NCI-H446 (cell line): ENCODE results near the gene ATP1A3.

ENCODE experiments used
- DNase-seq, 2 experiments: peaks; one replicate each; lab custom pipeline; 2025; lab: John Stamatoyannopoulos, UW

The ATP1A3 gene

DNA sequence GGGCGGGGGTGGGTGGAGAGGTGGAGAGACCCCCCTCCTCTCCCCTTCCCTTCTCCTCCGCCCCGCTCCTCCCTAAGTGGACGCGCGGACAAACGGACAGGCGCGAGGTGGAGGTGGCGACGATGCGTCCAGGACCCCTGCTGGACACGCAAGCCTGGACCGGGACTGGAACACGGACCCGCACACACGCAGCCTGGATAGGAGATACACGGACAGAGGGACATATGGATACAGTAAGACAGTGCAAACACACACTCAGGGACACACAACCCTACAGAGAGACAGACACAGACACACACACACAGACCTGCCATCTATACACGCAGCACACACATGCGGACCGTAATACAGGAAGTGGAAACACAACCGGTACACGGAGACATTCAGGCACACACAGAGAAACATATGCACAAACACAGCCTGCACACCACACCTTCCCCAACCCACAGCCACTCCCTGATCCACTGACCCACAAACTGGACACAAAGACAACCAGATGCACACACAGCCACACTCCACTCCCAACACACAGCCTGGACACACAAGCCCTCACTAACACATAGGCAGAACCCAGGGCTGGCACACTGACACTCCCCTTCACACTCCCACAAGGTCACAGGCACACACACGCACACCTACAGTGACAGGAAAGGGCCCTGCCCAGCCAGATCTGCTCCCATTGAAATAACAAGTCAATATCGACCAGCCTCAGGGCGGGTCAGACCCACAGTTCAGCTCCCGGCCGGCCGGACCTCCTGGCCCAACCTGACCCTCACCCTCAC lies 65.1 kb downstream of the ATP1A3 start:
- no peak for DNase-seq

DNA sequence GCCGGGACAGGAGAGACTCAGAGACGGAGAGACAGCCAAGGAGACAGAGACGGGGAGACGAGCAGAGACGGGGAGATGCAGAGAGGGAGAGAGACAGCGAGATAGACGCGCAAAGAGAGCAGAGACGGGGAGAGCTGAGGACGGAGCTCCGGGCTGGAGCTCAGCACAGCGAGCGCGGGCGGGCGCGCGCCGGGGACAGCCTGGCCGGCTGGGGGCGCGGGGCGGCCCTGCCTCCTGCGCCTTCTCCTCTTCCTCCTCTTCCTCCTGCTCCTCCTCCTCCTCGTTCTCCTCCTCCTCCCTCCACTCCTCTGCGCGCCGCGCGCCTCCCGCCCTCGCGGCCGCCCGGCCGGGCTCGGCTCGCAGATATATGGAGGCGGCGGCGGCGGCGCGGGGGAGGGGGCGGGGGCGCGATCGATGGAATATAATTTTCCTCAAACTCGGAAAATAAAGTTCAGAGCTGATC lies 65.8 kb downstream of the ATP1A3 start, which contains the start of gene ERFL:
TSS of gene ERFL (minus strand) at position 229 of the 463 bp plus-strand sequence. CDS start 15,530 bp downstream, outside the sequence.
- no peak for DNase-seq

DNA sequence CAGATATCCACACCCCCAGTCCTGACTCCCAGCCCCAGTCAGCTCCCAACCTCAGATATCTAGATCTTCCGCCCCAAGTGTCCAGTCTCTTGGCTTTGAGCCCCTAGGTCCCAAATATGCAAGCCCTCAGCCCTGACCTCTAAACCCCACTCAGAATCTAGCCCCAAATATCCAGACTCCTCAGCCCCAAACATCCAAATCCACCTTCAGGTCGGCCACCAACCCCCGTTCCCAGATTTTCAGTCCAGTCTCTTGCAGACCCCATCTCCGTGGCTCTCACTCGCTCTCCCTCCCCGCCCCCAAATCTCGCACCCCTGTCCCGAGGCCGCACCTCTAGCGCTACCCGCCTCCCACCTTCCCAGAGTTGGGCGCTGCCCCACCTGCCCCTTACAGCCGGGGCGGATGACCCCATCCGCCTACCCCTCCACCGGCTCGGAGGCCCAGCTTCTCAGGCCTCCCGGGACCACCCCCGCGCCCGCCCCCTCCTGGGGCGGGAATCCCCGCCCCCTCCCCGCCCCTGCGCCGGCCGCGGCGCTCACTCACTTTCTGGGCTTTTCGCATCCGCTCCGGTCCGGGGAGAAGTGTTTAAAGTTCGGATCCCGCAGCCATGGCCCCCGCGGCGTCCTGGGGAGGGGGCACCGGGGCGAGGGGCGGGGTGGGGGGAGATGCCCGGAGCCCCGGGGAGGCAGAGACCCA lies 66.4 kb downstream of the ATP1A3 start:
- no peak for DNase-seq

DNA sequence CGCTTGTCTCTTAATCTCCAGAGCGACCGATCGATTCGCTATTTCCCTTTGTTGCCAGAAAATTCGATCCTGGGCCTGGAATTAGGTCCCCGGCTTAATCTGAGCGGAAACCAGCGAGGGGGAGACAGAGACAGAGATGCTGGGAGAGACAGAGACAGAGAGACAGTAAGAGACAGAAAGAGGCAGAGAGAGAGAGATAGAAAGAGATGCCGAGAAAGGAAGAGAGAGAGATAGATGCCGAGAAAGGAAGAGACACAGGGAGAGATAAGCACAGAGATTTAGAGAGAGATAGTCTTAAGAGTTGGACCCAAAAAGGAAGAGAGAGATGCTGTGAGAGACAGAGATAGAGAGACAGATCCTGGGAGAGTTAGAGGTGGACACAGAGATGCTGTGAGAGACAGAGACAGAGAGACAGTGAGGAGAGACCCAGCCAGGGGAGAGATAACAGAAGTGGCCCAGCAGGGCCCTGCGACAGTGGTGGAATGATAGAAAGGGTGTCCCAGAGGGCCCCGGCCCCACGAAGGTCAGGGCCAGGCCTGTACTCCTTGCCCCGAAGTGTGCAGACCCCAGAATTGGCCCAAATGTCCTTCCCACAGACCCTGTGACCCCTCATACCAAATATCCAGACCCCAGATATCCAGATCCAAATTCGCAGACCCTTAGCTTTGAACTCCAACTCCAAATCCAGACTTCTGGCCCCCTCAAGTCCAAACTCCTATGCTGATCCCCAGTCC lies 67.1 kb downstream of the ATP1A3 start:
- DNase-seq = no peak

DNA sequence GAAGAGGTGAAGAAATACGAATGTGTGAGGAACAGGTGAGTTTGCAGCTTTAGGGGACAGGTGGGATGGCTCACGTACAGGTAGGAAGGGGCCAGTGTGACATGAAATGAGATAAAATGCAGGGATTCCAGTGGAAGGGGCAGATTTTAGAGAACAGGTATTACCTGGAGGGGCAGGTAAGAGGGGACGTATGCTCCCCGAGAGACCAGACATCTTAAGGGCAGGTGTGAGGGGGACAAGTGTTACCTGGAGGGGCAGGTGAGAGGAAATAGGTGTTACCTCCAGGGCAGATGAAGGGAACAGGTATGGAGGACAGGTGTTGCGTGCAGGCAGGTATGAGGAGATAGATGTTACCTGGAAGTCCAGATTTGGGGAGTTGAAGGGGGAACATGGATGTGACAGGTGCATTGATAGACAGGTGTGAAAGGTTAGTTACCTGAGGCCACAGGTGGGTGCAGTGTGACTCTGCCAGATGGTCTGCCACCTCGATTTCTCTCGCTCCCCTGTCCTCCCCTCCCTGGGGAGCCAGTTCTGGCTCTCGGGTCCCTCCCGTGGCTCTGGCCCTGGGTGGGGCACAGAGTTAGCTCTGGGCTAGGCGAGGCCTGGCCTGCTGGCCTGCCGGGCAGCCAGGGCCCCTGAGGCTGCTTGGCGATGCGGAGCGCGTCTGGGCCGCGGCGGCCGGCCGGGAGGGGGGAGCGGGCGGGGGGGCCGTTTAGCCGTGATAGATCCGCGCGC lies 67.8 kb downstream of the ATP1A3 start:
- no peak for DNase-seq

DNA sequence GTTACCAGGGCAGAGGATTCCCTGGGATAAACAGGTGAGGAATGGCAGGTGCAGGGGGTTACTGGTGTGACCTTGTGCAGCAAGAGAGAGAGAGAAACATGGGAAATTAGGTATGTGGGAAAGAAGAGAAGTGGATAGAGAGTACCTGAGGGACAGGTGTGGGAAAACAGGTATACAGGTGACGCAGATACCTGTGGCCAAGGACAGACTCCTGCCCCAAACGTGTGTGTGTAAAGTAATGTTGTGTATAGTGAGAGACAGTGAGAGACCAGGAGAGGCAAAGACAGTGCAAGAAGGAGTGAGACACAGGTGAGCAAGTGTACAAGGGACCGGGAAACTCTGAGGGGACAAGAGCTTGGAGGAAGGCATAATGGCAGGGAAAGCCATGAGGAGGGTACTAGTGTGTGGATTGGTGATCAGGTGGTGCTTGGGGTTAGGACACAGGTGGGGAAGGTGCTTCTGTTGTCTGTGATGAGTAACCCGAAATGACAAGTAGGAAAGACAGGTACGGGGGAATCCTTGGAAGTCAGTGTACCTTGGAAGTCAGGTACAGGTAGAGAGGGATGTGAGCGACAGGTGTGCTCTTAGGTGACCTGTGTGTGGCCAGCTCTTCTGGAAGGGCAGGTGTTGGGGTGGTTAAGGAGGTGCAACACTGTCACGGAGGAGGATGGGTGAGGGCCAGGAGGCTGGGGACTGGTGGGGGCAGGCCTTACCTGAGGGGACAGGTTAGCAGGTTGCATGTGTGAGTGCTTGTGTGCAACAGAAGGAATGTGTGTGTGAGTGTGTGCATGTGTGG lies 68.6 kb downstream of the ATP1A3 start:
- DNase-seq = no peak

DNA sequence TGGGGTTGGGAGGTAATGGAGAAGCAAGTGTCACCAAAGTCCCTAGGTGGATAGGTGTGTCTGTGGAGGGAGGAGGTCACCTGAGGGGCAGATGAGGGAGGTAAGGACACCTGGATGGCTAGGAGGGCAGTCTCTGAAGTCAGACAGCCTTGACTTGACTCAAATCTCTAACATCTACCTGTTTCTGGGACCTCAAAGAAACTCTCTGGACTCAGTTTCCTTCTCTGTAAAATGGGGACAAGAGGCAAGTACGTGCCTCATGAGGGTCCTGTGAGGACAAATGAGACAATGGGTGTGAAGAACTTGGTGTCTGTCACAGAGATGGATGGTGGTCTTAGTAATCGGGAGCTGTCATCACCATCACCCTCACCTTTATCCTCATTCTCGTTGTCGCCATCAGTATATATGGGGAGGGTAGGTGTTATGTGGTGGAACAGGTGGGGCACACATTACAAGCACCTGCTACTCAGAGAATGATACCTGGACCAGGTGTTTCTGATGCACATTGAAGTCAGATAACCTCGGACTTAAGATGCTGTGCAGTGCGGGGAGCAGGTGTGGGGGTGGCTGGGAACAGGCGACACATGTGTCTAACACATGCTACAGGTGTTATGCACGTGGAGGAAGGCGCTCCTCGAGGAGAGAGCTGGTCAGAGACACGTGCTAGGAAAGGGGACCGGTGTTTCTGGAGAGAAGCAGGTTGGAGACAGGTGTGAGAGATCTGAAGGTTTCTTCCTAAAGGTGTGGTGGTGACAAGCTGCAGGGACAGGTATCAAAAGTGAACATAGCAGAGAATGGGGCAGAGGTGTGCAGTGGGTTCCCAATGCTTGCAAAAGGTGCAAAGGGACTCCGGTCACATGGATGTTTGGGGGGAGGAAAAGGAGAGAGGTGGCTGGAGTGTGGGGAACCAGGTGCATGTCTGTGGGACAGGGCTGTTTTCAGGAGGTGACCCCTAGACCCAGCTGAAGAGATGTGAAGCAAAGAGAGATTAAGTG lies 69.6 kb downstream of the ATP1A3 start:
- DNase-seq = no peak

DNA sequence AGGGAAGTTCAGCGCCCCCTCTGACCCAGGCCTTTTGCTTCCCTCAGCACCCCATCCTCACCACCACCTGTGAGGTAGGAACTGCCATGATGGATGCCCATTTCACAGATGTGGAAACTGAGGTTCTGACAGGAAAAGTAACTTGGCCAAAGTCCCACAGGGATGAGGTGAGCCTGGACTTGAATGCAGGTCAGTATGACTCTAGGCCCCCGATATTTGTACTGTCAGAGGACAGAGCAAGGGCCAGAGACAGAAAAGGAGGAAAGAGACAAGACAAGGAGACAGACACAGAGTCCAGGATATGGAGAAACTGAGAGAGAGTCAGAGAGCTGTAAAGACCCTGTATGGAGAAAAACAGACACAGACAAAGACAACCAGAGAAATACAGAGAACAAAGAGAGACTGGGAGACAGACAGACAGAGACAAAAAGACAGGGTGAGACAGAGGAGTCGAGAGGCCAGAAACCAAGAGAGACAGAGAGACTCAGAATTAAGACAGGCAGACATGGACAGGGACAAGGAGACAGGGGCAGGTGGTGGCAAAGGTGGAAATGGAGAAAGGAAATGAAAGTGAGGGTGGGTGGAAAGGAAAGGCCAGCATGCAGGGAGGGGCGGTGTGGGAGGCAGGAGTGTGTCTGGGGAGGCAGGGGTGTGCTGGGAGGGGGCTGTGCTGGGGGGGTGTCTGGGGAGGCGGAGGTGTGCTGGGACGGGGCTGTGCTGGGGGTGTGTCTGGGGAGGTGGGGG lies 70.8 kb downstream of the ATP1A3 start:
- DNase-seq = no peak

DNA sequence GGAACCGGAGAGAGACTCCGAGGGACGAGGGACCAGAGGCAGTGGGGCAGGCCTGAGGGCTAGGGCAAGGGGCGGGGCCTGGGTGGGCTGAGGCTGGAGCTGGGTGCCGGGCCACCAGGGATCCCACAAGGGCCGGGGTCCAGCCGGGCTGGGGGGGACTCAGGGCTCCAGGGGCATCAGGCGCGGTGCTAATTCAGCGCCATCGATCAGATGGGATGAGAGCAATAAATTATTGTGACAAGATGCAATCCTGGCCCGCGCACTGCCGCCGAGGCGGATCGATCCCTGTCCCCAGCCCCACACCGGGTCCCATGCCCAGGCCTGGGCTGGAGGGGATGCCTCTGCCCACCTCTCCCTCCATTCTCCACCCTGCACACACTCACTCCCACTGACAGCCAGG lies 71.4 kb downstream of the ATP1A3 start:
- no peak for DNase-seq

DNA sequence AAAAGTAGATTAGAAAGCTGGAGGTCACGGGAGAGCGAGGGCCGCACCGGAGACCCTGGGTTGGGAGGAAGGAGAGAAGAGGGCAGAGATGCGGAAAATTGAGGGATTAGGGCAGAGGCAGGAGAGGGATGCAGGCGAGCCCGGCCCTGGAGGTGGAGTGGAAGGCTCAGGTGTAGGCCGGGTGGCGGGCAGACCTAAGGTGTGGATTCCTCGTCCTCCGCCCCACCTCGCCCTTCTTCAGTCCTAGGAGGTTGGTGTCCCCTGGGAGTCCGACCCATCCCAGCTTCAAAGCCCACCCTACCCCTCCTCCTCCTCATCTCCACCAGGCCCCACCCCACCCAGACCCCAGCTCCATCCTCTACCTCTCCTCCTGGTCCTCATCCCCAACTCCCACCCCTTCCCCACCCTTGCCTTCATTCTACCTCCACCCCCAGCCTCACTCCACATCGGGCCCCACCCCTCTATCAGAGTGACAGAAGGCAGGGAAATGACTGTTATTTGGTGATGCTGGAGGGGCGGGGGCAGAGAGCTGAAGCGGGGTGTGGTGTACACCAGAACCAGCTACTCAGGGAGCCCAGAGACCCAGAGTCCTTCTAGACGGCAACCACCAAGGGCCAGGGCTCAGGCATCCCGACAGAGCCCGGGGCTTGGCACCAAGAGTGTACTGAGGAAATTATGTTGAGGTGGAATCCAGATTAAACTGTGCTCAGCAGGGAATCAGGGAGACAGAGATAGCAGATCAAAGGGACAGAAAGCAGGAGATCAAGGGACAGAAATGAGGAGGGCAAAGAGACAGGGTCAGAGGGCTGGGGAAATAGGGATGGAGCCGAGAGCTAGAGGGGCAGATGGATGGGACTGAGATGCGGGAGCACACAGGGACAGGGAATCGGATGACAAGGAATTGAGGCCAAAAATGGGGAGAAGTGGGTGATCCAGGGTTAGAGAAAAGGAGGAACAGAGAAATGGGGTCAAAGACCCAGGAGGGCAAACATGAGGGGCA lies 72.2 kb downstream of the ATP1A3 start:
- DNase-seq = no peak

DNA sequence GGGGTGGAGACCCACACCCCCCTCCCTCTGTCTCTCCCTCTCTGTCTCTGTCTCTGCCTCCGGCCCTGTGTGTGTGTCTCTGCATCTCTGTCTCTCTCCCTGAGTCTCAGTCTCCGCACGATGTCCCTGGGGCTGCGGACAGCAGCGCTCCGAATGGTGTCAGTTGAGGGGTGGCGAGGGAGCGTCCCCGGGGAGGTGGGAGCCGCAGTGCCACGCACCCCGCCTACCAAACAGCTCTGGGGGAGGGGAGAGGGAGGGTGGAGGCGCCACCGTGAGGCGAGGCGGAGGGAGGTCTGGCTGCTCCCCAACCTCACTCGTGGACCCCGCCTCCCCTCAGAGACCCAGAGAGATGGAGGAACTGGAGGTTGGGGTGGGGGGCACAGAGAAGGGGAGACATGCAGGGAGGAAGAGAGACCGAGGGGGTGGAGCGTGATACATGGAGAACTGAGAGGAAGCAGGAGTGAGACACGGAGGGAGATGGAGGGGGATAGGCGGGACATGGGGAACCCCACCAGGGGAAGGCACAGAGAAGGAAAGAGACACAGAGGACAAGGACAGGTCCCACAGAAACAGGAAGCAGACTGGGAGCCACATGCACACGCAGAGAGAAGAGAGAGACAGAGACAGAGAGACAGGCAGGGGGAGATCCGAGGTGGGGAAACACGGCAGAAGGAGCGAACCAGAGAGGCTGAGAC lies 73.0 kb downstream of the ATP1A3 start:
- DNase-seq = no peak

DNA sequence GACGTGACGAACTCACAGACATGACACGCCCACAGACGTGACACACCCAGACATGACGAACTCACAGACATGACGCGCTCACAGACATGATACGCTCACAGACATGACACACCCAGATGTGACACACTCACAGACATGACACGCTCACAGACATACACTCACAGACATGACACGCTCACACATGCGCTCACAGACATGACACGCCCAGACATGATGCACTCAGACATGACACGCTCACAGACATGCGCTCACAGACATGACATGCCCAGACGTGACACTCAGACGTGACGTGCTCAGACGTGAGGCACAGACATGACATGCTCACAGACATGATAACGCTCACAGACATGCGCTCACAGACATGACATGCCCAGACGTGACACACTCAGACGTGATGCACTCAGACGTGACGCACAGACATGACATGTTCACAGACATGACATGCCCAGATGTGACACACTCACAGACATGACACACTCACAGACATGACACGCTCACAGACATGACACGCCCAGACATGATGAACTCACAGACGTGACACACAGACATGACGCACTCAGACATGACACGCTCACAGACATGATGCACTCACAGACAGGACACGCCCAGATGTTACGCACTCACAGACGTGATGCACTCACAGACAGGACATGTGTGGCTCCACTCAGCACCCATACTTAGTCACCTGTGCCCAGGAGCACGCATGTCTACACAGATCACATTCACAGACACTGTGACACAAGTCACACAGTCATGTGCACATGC lies 73.9 kb downstream of the ATP1A3 start:
- DNase-seq = no peak

DNA sequence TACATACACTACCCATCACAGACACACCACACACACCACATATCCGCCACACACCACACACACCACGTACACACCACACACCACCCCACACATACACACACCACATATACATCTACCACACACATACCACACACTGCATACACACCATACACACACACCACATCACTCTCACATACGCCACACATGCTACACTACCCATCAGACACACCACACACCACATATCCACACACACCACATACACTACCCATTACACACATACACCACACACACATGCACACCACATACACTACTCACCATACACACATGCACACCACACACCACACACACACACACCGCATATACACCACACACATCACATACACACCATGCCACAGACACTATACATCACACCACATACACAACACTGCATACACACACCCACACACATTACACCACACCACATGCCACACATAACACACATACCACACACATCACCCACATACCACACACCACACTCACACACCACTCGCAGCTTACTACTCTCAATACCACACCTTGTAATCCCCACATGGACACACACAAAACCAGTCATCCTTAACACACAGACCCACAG lies 75.3 kb downstream of the ATP1A3 start:
- DNase-seq = no peak

DNA sequence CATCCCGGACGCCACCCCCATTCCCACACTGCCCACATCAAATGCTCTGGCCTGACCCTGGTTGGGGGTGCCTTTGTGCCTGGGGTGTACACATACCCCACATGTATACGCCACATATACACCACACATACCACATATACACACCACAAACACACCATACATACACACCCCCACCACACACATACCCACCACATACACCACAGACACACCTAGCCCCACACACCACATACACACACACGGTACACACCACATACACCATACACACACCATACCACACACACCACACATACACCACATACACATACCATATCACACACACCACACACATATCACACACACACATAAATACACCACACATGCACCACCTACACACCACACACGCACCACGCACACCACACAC lies 75.9 kb downstream of the ATP1A3 start:
- DNase-seq = no peak

DNA sequence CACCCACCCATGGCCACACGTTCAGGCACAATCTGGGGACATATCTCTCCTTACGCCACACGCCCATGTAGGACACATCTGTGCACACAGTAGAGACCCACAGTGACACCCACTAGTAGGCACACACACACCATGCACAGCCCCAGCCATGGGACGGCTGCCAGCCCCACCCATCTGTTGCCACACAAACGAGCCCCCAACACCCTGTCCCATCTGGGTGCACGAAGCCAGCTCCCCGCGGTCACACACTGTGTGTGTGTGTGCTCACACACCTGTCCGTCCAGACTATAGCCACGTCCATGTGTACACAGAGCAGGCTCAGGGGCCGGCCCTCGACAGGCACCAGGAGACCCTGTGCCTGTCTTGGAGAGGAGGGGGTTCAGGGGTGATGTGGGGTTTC lies 76.4 kb downstream of the ATP1A3 start:
- no peak for DNase-seq
